ENCODE measurements around the gene RAB3IL1.

Gene RAB3IL1

GRCh38 chr11:61952882-61953281 is 35.5 kb upstream of the RAB3IL1 start:
- TF ChIP-seq CTCF (IDR thresholded peaks at IDR 0.05; ENCODE audit: low read length, missing control alignments) = no peak
- DNase-seq (ENCODE audit: low read depth) = no peak
- H3K4me3 ChIP-seq (replicated peaks; ENCODE audit: low read depth, low read length) = no peak overlapping the region

- DNase-seq (ENCODE audit: low read depth) = no peak
- no peak for TF ChIP-seq CTCF (IDR thresholded peaks at IDR 0.05; ENCODE audit: low read length, missing control alignments)
- no peak overlapping the region for H3K4me3 ChIP-seq (replicated peaks; ENCODE audit: low read depth, low read length)
Measured at GRCh38 chr11:61951484-61952135, 34.2 kb upstream of the RAB3IL1 start.

GRCh38 chr11:61950035-61950547 is 32.7 kb upstream of the RAB3IL1 start, which contains the start of gene BEST1:
BEST1 (plus strand) TSS chr11:61950351; CDS start chr11:61951807, 1,456 bp downstream.
- TF ChIP-seq CTCF (IDR thresholded peaks at IDR 0.05; ENCODE audit: low read length, missing control alignments) = no peak
- no peak within 1 kb of the TSS for H3K4me3 ChIP-seq (replicated peaks; ENCODE audit: low read depth, low read length)

GRCh38 chr11:61949169-61950034 is 32.0 kb upstream of the RAB3IL1 start:
- DNase-seq (ENCODE audit: low read depth) = peak; percentile 98
- no peak for TF ChIP-seq CTCF (IDR thresholded peaks at IDR 0.05; ENCODE audit: low read length, missing control alignments)
- no peak overlapping the region for H3K4me3 ChIP-seq (replicated peaks; ENCODE audit: low read depth, low read length)

More at GRCh38 chr11:61950035-61950547, 32.7 kb upstream of the RAB3IL1 start, which contains the start of gene BEST1:
- no peak for DNase-seq (ENCODE audit: low read depth)

GRCh38 chr11:61948505-61948904 is 31.1 kb upstream of the RAB3IL1 start:
- DNase-seq (ENCODE audit: low read depth) = peak; percentile 50
- TF ChIP-seq CTCF (IDR thresholded peaks at IDR 0.05; ENCODE audit: low read length, missing control alignments) = no peak
- H3K4me3 ChIP-seq (replicated peaks; ENCODE audit: low read depth, low read length) = no peak overlapping the region

GRCh38 chr11:61947486-61948210 is 30.3 kb upstream of the RAB3IL1 start:
- no peak overlapping the region for H3K4me3 ChIP-seq (replicated peaks; ENCODE audit: low read depth, low read length)
- DNase-seq (ENCODE audit: low read depth) = peak; percentile 96
- TF ChIP-seq CTCF (IDR thresholded peaks at IDR 0.05; ENCODE audit: low read length, missing control alignments) = peak; percentile 100

Data from fibroblast of pulmonary artery (primary cell).